Bone marrow (tissue), 2 donors: ENCODE data around the gene KLF13.

Source experiments
- DNase-seq, 2 donors: peaks; one replicate each; lab custom pipeline; 2025; lab: John Stamatoyannopoulos, UW

KLF13 gene

DNA sequence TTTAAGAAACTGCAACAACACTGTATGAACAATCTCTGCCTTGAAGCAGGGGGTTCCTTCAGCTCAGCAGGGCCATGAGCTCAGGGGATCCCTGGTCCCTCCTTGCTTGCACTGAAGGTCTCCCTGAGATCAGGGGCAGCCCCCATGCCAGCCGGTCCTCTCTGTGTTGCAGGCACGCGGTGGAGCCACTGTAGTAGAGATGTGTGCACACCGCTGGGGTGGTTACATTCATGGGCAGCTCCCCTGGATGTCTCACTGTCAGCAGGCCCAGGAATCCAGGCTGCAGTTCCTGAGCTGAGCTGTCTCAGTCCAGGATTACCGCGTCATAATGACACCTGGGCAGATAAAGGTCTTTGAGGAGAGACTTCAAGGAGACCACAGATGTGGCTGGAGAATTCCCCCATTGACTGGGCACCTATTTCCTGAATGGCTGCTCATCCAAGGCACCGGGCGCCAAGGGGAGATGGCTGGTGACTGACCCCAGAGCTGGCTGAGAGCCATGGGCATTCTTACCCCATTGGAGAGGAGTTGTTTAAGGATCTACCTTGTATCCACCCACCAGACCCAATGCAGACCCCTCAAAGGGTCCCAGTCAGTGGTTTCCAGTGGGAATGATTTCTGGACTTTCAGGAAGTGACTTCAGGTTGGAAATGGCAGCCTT is 10.4 kb upstream of the KLF13 start:
- DNase-seq = no peak

DNA sequence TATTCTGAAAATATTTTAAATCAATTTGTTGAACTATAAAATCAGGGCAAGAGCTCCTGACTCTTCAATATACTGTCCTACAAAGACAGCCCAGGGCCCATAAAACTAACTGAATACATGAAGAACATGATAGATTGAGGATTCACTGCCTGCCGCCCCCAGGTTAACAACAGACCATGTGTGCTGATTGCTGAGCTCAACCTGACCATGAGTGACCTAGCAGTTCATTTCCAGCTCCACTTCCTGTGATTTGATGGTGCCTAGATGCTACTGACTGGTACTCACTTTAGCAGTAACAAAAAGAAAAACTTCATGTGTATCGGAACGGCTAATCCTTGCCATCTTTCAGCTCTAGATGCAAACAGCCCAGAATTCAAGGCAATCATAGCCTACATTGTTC is 9.6 kb upstream of the KLF13 start:
- DNase-seq = no peak

DNA sequence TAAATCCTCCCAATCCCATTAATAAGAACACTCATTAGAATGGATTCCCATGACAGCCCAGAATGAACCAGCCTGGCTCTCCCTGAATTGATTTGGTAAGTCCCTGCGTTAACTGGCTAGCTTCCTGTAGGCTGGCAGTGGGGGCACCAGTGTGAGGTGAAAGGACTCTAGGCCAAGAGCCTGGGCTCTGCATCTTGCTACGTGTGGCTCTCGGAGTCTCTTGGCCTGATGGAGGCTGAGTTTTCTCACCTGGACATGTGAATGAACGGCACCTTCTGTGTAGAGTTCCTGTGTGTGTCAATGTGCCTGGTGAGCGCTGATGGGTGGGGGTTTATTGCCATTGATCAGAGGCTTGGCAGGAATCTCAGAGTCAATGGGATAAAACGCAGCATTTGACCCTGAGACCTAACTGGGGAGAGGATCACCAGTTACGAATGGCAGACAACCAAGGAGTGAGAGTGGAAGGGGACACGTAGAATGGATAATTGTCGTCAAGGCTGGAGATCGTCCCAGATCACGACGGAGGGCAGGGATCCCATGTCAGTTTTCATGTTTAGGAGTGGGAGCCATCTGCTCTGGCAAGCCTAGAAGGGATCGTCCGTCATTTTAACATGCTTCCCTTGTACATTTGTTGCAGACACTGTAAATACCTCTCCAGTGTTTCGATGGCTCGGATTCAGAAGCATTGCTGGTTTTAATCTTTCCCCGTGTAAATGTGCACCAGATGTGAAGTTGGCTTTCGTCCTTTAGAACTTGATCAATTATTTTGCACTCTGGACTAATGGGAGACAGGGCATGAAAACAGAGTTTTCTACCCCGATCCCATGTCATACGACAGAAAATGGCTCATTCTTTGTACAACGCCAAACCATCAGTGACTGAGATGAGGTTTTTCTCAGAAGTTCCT is 9.0 kb upstream of the KLF13 start:
- DNase-seq = no peak

DNA sequence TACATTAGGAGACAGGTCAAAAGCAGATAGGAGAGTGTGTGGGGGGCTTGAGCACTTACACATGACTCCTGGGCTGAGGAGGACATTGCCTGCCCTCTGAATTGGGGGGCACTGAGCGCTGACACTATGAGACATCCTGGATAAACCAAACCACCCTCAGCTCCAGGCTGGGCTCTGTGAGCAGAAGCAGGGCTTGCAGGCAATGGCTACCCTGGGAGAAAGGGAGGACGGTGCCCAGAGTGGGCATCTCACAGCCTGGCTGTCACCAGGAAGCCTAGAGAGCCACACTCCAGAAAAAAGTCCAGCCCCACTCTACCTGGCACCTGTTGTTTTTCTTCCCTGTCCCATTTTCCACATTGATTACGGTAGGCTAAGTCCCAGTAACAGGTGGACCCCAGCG is 8.2 kb upstream of the KLF13 start:
- no peak for DNase-seq

DNA sequence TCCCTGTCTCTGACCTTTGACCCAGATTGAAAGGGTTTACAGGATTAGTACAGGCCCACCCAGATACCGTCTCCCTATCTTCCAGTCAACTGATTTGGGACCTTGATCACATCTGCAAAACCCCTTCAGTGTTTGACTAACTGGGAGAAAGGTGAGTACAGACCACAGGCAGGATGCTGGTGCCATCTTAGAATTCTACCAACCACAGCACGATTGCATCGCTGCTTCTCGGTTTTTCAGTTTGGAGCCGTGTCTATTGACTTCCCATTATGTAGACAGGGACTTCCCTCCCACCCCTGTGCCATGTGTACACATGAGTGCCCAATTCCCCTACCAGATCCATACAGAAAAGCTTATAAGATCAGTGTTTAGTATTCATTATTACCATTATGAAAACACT is 6.6 kb upstream of the KLF13 start:
- DNase-seq = no peak

DNA sequence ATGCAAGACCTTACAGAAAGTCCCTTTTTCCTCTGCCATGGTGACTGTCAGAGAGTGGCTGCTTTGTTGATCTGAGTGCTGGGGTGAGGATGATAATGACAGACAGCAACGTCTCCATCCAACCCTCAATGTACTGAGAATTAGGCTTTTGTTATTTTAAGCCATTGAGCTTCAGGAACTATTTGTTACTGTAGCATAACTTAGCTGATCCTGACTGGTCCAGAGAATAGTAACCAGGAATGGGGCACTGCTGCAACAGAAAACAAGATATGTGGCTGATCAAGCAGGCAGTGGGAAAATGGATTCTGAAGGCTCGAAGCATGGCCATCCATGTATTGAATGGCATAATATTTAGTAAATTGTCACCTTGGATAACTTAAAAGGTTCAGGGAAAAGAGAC is 5.2 kb upstream of the KLF13 start:
- DNase-seq = no peak

DNA sequence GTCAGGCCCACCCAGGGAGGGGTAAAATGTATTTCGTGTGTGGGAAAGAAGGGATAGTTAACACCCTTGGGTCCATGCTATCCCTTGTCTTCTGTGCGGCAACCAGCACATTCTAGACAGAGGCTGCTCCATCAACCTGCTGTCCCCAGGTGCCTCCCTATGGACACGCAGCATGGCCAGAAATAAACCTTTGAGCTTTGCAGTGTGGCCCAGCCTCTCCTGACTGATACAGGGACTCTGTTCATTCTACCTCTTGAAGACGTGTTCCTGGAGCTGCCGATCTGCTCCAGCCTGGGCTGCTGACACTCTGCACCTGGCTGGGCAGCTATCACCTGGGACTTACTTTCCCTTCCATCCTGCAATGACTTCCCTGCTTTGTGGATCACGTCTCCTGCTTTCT is 4.1 kb upstream of the KLF13 start:
- DNase-seq = no peak

DNA sequence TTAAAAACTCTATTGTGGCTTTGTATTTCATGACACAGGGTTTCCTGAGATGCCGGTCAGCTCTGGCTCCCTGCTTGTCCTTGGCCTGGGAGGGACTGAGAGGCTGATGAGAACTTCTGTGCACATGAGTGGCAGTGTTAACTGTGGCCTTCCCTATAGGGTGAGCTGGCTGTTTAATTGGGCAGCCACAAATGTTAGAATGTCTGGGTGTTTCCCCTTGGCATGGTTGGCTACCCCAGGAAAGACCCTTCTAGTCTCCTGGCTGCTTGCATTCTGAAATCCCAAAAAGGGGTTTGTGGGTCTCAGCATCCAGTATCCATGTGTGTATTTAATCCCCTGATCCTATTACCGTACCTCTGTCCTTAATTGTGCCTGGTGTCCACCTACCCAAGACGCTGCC is 3.0 kb upstream of the KLF13 start:
- no peak for DNase-seq

DNA sequence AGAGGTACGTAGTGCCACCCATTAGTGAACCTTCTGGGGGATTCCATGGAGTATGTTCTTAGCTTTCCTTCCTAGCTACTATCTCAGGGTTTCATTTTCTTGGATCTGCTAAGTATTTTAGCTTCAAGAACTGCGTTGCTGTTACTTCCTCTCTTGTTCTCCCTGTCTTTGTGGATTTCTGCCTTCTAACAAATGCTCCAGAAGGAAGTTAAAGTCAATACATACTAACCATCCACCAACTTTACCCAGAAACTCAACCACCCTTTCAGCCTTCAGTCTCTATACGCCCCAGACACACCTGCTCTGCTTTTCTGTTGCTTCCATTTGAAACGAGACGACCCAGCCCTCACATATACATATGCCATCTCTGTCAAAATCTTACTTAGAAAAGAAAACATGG is 2.4 kb upstream of the KLF13 start:
- DNase-seq = peak in 1 of 2 donors; percentile 32

DNA sequence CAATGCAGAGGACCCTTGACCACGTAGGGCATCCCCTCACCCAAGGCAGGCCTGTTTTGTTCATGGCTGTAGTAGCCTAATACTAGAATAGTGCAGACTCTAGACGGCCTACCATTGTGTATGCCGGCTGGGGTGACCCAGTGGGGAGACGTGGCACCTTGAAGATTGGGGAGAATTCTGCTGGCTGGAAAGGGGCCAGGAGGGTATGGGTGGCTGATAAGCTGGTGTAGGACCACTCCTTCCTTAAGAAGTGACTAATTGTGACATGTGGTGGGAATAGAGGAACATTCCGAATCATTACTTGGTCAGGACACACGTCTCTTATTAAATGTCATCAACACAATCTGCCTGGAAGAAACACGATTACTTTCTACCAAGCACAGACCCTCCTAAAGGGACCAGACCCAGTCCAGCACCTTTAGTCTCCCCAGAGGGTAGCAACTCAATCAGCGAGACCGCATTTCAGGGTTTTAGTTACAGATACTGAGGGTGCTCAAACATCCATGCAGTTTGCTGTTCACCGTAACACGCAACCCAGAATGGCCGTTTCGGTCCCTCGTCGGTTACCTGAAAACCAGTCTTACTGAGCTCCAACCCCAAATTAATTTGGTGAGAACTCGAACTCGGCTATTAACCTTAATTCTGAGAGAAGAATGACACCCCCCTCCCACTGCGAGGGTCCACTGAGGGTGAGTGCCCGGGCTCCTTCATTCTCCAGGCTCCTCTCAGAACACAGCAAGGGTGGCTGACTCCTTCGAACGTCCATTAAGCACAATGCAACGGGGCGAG is 1.6 kb upstream of the KLF13 start:
- DNase-seq = no peak

DNA sequence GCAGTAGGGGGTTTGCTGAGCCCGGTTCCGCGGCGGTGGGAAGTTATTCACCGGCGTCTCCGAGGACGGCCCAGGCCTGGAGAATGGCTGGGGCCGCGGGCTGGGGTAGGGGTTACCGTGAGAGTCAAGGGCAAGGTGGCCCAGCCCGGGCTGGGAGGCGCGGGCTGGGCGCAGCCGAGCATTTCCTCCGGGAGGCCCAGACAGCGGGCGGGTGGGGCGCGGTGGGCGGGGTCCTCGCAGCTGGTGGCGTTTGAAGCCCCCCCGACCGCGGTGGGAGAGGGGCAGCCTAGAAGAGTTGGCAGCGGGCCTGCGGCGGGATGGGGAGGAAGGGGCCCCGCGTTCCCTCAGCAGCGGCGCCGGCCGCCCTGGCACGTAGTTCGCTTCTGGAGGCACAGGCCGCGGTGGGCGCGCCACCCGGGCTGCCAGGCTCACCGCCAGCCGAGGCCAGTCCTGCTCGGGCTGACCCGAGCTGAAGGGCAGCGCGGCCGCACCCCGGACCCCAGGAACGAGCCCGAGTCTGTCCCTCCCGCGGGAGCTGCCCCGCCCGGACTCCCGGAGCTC is 960 bp upstream of the KLF13 start:
- peak; percentile 50 to 61 for DNase-seq

DNA sequence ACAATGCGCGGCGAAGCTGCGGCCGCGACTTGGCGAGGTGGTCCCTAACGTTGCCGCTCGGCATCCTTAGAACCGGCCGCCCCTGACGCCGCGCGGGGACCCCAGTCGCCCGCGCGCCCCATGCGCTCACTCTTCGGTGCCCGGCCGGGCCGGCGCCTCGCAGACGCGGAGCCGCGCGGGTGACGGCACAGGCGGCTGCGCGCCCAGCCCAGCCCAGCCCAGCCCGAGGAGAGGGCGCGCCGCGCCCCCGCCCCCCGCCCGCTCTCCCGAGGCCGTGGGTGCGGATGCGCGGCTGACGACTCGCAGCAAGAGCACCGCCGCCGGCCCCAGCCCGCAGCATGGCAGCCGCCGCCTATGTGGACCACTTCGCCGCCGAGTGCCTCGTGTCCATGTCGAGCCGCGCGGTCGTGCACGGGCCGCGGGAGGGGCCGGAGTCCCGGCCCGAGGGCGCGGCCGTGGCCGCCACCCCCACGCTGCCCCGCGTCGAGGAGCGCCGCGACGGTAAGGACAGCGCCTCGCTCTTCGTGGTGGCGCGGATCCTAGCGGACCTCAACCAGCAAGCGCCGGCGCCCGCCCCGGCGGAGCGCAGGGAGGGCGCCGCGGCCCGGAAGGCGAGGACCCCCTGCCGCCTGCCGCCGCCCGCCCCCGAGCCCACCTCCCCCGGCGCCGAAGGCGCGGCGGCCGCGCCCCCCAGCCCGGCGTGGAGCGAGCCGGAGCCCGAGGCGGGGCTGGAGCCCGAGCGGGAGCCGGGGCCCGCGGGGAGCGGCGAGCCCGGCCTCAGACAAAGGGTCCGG is 437 bp downstream of the KLF13 start:
- no peak for DNase-seq

DNA sequence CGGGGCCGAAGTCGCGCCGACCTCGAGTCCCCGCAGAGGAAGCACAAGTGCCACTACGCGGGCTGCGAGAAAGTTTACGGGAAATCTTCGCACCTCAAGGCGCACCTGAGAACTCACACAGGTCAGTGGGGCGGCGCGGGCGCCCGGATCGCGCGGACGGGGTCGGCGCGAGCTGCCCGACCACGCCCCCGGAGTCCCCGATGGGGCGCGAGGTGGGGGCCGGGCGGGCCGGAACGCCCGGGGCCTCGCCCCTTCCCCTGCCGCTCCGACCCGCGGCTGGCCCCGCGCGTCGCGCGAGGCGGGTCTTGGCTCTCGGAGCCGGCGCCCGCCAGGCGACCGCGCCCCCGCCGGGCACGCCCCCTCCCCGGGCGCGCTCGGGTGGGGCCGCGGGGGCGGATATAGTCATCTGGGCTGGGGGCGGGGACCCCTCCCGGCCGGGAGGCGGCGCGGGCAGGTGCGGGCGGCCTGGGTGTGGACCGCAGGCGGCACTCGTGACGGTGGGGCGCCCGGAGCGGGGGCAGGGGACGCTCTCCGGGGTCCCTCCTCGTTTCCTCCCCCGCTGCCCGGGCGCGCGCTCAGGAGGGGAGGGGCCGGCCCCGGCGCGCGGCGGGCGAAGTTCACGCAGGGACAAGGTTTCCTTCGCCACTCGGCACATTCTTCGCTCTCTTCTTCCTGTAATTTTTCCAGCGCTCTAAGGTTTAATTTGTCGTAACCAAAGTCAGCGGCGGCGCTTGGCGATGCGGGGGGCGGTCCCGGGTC is 1.2 kb downstream of the KLF13 start:
- no peak for DNase-seq

DNA sequence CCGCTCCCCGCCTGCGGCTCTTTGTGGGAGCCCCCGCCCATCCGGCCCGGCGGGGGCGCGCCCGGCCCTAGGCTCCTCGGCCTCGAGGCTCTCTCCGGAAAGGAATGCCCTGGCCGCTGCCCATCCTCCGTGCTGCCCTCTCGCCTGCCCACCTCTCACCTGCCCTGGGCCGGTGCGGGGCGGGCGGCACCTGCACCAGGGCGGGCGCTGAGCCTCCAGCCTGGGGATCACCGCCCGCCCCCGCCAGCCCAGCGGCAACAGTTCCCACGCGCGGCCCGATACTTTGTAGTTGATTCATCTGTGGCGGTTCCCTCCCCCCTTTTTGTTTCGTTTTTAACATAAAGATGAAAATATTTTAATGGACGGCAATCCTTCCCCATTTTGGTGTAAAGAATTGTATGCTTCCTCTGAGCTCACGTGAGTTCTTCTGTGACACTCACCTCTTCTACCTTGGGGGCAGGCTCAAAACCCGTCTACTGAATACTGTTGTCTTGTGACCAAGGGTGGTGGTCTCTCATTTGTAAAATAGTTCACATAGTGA is 1.9 kb downstream of the KLF13 start:
- DNase-seq = peak; percentile 35 to 71

DNA sequence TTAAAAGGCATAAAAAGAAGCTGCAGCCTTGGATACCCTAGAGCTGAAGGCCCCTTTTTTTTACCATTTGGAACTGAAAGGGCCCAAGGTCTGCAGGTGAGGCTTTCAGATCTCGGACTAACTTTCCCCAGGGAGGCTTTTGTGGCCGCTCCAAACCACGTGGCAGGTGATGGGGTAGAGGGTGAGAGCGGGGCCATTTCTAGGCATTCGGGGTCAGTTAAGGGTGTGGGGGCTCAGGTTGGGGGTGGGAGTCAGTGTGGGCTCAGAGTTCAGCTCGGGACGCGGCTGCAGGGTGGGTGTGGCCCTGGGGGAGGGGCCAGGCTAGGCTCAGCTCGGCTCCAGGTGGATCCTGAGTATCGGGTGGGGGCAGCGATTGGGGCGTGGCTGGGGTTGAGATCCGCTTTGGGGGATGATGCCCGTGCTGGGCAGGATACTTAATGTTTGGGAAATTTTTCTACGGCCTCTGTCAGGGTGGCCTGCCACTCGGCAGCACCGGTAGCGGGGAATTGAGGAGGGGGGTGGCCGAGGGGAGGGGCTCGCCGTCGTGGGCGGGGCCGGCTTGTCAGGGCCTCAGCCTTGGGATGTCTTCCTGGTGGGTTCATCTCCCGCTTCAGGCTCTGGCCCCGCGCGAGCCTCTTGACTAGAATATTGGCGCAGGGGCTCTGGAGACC is 2.5 kb downstream of the KLF13 start:
- DNase-seq = no peak

DNA sequence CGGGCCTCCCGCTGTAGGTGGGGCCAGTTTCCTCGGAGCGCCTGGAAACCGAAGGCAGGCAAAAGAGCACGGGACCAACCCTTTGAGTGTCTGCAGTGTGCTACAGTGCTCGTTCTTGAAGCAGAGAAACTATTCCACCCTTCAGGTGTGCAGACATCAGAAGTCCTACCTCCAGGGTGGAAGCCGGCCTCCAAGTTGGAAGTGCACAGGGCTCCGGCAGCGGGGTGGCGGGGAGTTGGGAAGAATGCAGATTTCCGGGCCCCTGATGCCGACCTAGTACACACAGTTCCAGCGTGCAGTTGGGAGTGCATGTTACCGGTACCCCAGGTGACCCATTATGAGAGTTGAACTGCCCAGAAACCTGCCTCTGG is 3.0 kb downstream of the KLF13 start:
- no peak for DNase-seq

DNA sequence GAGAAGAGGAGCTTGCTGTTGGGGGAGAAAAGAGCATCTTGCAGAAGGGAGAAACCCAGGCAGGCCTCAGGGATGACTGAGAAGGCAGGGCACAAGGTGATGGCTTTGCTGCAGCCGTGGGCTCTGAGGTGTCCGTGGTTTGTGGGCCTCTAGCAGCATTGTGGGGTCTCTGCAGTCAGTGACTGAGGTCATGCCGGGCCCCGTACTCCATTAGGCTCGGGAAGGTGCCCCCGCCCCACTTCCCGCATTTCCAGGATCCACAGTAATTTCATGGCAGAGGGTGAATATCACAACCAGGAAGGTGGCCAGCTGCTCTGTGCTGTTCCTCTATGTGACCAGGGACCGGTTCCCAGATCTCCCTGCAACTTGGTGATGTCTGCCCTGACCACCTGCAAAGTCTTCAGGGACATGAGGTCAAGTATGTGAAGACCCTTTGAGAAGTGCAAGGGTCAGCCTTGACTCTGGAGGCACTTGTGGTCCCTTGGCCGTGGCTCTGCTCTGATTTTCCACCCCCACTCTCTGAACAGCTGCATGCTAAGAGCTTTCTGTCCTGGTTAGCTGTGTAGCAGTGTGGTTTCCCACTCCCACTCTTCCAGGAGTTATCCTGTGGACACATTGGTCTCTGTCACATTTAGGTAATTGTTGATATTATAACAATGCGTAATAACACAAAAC is 3.6 kb downstream of the KLF13 start:
- no peak for DNase-seq

DNA sequence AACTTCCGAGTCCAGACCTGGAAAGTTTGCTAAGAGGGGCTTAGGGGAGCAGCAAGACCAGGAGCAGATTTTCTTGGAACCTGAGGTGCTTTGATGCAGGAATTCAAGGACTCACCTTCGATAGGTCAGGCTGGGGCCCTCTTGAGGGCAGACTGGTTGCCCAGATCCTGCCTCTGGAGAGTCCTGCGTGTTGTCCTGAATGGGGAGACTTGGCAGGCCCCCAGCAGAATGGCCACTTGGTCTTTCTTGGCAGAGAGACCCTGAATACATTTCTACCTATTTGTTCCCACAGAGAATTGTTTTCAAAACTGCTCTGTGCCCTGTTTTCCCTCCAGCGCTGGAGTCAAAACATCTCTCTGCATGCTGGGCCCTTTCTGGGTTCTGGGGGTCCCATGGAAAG is 4.2 kb downstream of the KLF13 start:
- DNase-seq = no peak

DNA sequence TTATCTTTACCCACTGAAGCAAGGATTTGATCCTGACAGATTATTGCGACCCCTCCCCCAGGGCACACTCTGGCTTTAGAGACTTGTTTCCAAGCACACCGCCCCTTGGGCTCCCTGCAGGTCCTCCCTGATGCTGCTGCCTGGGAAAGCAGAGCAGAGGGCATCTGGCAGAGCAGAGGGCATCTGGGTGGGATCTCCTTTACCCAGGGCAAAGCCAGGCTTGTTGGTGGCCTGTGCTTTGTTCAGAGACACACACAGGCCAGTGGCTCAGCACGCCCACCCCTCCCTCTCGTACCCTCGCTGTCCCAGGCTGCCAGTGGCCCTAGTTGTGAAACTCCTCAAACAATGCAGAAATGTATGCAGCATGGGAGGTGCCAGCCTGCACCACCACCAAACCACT is 4.8 kb downstream of the KLF13 start:
- no peak for DNase-seq
